ENCODE measurements around the gene LRRC66. TPM values are rescaled to one million over a fixed set of nuclear protein-coding genes. Genes with fewer than 3 reads are reported as not detected.

Gene LRRC66
- total and polyA plus RNA-seq, 4 donors, result 0.05 to 0.25 TPM; not detected in 2

- Histone ChIP-seq H3K9ac (ENCODE audit: low read depth in 1 of 2, low read length in 2 of 2) (no peak overlapping the region), H3K4me1 (ENCODE audit: control insufficient read depth in 4 of 4, insufficient read depth in 4 of 4, low read length in 3 of 4) (peaks cover 0 to 14% (median 8%) of the 10 kb centered on the region in 4 donors), H3K9me3 (ENCODE audit: control insufficient read depth in 4 of 4, low read length in 3 of 4) (no peaks in the 10 kb centered on the region), H3K4me3 (ENCODE audit: low read depth in 1 of 3, low read length in 3 of 3) (no peak overlapping the region), H3K36me3 (ENCODE audit: control insufficient read depth in 4 of 4, insufficient read depth in 3 of 4, low read depth in 1 of 4, low read length in 3 of 4) (no peaks in the 10 kb centered on the region), H3K27me3 (ENCODE audit: control insufficient read depth in 4 of 4, insufficient read depth in 4 of 4, low read length in 3 of 4) (no peaks in the 10 kb centered on the region), H3K27ac (ENCODE audit: low read depth in 1 of 2, low read length in 2 of 2) (no peak overlapping the region)
- DNase-seq (ENCODE audit: low spot score), result no peak
- no peak for TF ChIP-seq EGR1 (IDR thresholded peaks at IDR 0.05; ENCODE audit: low read depth in 2 of 2)
- TF ChIP-seq GABPA (IDR thresholded peaks at IDR 0.05 in 1 of 2, conservative IDR thresholded peaks at IDR 0.05 in 1 of 2), result no peak
- TF ChIP-seq FOXA1 (IDR thresholded peaks at IDR 0.05), result no peak
- TF ChIP-seq CTCF (IDR thresholded peaks at IDR 0.05; ENCODE audit: low read depth, low read length, missing input control), result no peak
- no peak for TF ChIP-seq NR2F2 (IDR thresholded peaks at IDR 0.05)
- TF ChIP-seq ZBTB33 (IDR thresholded peaks at IDR 0.05), result no peak
- TF ChIP-seq REST (IDR thresholded peaks at IDR 0.05), result no peak
- no peak for TF ChIP-seq RAD21 (IDR thresholded peaks at IDR 0.05)
- no peak for TF ChIP-seq MAX (IDR thresholded peaks at IDR 0.05)
- TF ChIP-seq HNF4A (conservative IDR thresholded peaks at IDR 0.05), result no peak
- no peak for TF ChIP-seq JUND (IDR thresholded peaks at IDR 0.05)
- no peak for TF ChIP-seq HNF4G (IDR thresholded peaks at IDR 0.05)
- no peak for TF ChIP-seq FOXA2 (IDR thresholded peaks at IDR 0.05)
- no peak for TF ChIP-seq YY1 (IDR thresholded peaks at IDR 0.05)
- TF ChIP-seq ATF3 (IDR thresholded peaks at IDR 0.05), result no peak
- no peak for TF ChIP-seq SP1 (IDR thresholded peaks at IDR 0.05)
- TF ChIP-seq RXRA (IDR thresholded peaks at IDR 0.05), result no peak
Observed at GRCh38 chr4:51998837-51999236, 21.3 kb downstream of the LRRC66 start.

GRCh38 chr4:51997647-51998046 lies 22.5 kb downstream of the LRRC66 start:
- Histone ChIP-seq H3K4me3 (ENCODE audit: low read depth in 1 of 3, low read length in 3 of 3) (no peak overlapping the region), H3K9ac (ENCODE audit: low read depth in 1 of 2, low read length in 2 of 2) (no peak overlapping the region), H3K27ac (ENCODE audit: low read depth in 1 of 2, low read length in 2 of 2) (no peak overlapping the region), H3K27me3 (ENCODE audit: control insufficient read depth in 4 of 4, insufficient read depth in 4 of 4, low read length in 3 of 4) (no peaks in the 10 kb centered on the region), H3K36me3 (ENCODE audit: control insufficient read depth in 4 of 4, insufficient read depth in 3 of 4, low read depth in 1 of 4, low read length in 3 of 4) (no peaks in the 10 kb centered on the region), H3K4me1 (ENCODE audit: control insufficient read depth in 4 of 4, insufficient read depth in 4 of 4, low read length in 3 of 4) (peaks cover 0 to 14% (median 8%) of the 10 kb centered on the region in 4 donors), H3K9me3 (ENCODE audit: control insufficient read depth in 4 of 4, low read length in 3 of 4) (no peaks in the 10 kb centered on the region)
- DNase-seq (ENCODE audit: low spot score), result no peak
- TF ChIP-seq SP1 (IDR thresholded peaks at IDR 0.05) (no peak), CTCF (IDR thresholded peaks at IDR 0.05; ENCODE audit: low read depth, low read length, missing input control) (no peak)

All from liver (tissue), 9 donors.